Activated CD8-positive, alpha-beta memory T cell treated with anti-CD3 and anti-CD28 coated beads, Interleukin-2, amount 10 ng/mL, durations not matched to agents 7 days and 5 days (primary cell): Measurements from ENCODE around the gene PKP4. TPM values are rescaled to one million over a fixed set of nuclear protein-coding genes. Genes with fewer than 3 reads are reported as not detected.

Source experiments
- ATAC-seq: fragments of 150-1000 bp; cut with Tn5 transposase; one replicate; pipeline ENCODE4 v1.10.0; 2021; ENCODE audit warnings: moderate library complexity
- CTCF ChIA-PET: fragments of 350-600 bp; sonication (Branson Sonifier 250); formaldehyde crosslinking; loops from one replicate; lab custom pipeline; 2021; ENCODE audit warnings: antibody characterized with exemption; lab: Charles Lee
- DNase-seq: peaks from one replicate; pipeline ENCODE4 v3.0.0-alpha.2; 2020
- H3K27ac Mint-ChIP-seq: one replicate; pipeline ENCODE4 v1.8.0; 2021; ENCODE audit warnings: mild to moderate bottlenecking, mixed read lengths
- H3K27me3 Mint-ChIP-seq: one replicate; pipeline ENCODE4 v1.8.0; 2021; ENCODE audit warnings: mixed read lengths
- H3K36me3 Mint-ChIP-seq: one replicate; pipeline ENCODE4 v1.8.0; 2021; ENCODE audit warnings: mild to moderate bottlenecking, mixed read lengths
- H3K4me1 Mint-ChIP-seq: one replicate; pipeline ENCODE4 v1.8.0; 2021; ENCODE audit warnings: mixed read lengths
- H3K4me3 Mint-ChIP-seq: one replicate; pipeline ENCODE4 v1.8.0; 2021; ENCODE audit warnings: mild to moderate bottlenecking, moderate library complexity, mixed read lengths
- H3K9me3 Mint-ChIP-seq: one replicate; pipeline ENCODE4 v1.8.0; 2022; ENCODE audit warnings: low read depth, mixed read lengths
- total RNA-seq, 2 experiments: library from RNA; stranded (reverse); gene quantifications; one replicate each; pipeline ENCODE4 v1.2.3, GENCODE V29; 2021

The PKP4 gene
- total RNA-seq, 2 experiments from 2014 or later, result 32.0 to 40.6 TPM

DNA sequence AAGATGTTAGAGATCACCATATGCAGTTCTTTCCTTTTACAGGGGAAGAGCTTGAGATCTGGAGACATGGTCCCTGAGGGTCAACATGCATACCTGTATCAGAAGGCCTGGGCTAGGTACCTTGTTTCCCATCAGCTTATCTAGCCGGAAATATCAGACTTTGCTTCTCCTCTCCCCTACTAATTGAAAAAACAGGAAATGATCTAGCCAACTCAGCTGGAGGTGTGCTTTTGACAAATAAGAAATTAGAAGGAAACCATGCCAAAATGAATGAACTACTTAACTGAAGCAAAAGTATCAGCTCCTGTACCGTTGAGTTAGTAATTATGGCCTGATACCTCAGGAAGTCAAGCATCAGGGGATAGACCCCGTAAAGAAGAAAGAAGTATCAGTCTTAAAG, 20.4 kb downstream of the PKP4 start:
- H3K36me3 Mint-ChIP-seq, result peaks cover 12% of the 10 kb centered on the region
- DNase-seq (no peak), ATAC-seq (no peak)
- no peak overlapping the region for H3K27ac Mint-ChIP-seq
- CTCF ChIA-PET, result interaction anchor here (0.9 to 1.5 kb wide), 4 partner anchors 10 to 19 kb away, joined by 3 to 4 read pairs (median 4); no protein-coding TSS in a partner anchor
- H3K4me3 Mint-ChIP-seq, result no peak overlapping the region
- H3K9me3 Mint-ChIP-seq, result no peaks in the 10 kb centered on the region
- H3K4me1 Mint-ChIP-seq, result peaks cover 13% of the 10 kb centered on the region
- no peaks in the 10 kb centered on the region for H3K27me3 Mint-ChIP-seq

DNA sequence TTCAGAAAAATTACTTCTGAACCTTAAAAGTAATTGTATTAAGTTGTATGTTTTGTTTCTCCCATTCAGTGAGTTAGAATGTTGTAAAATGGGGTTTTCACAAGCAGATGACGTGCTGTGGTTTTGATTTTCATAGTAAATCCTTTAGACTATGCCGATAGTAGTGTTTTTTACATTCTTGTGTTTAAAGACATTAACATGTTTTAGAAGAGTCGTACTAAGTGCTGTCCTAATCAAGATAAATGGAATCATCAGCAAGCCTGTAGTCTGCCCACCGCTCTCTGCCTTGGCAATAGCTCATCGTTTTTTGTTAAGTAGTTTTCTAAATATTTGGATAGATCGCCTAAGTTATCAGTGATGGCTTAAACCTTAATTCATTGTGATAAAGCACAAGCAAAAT, 21.5 kb downstream of the PKP4 start:
- Mint-ChIP-seq H3K27ac (no peak overlapping the region), H3K36me3 (peaks cover 6% of the 10 kb centered on the region), H3K4me1 (peaks cover 13% of the 10 kb centered on the region), H3K4me3 (no peak overlapping the region), H3K9me3 (no peaks in the 10 kb centered on the region), H3K27me3 (no peaks in the 10 kb centered on the region)
- CTCF ChIA-PET, result interaction anchor here (1.3 kb wide), 1 partner anchor 12 kb away, joined by 4 read pairs; no protein-coding TSS in a partner anchor
- ATAC-seq (no peak), DNase-seq (no peak)

DNA sequence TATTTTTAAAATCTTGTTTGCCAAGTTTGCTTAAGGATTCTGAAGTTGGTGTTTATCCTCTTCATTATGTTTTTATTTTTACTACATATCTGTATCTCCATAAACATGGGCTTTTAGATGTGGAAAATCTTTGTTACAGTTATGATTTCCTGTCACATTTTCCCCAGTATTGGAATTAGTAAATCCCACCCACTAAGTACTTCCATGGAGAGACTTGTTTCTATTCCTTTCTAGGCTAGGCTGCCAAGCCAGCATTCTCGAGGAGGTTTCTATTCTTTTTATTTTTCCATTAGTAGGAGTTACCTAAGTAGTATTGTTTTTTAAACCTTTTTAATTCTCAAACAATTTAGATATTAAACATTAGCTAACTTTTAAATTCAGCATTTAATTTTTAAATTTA, 22.1 kb downstream of the PKP4 start:
- Mint-ChIP-seq H3K4me1 (peaks cover 13% of the 10 kb centered on the region), H3K27ac (no peak overlapping the region), H3K4me3 (no peak overlapping the region), H3K9me3 (no peaks in the 10 kb centered on the region), H3K27me3 (no peaks in the 10 kb centered on the region), H3K36me3 (peaks cover 4% of the 10 kb centered on the region)
- no peak for DNase-seq
- CTCF ChIA-PET, result no interaction called here
- no peak for ATAC-seq

DNA sequence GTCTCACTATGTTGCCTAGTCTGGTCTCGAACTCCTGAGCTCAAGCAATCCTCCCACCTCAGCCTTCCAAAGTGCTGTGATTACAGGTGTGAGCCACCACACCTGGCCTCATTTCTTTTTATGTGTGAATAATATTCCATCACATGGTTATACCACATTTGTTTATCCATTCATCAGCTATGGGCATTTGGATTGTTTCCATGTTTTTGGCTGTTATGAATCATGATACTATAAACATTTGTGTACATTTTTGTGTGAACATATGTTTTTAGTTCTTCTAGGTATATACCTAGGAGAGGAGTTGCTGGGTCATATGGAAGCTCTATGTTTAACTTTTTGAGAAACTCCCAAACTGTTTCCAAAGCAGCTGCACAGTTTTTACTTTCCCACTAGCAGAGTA, 24.4 kb downstream of the PKP4 start:
- CTCF ChIA-PET, result no interaction called here
- Mint-ChIP-seq H3K27ac (no peak overlapping the region), H3K4me3 (no peak overlapping the region), H3K36me3 (peaks cover 6% of the 10 kb centered on the region), H3K4me1 (peaks cover 23% of the 10 kb centered on the region), H3K9me3 (no peaks in the 10 kb centered on the region), H3K27me3 (no peaks in the 10 kb centered on the region)
- no peak for DNase-seq
- ATAC-seq, result no peak

DNA sequence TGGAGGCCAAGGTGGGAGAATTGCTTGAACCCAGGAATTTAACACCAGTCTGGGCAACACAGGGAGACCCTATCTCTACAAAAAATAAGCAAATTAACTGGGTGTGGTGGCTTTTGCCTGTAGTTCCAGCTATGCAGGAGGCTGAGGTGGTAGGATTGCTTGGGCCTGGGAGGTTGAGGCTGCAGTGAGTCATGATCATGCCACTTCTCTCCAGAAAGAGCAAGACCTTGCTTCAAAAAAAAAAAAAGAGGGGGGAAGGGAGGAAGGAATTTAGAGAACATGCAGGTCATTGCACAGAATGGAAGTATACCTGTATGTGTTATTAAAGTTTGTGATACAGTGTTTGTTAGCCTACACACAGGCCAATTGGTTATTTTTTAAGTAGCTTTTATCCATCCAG, 25.8 kb downstream of the PKP4 start:
- no peak overlapping the region for H3K4me3 Mint-ChIP-seq
- CTCF ChIA-PET, result no interaction called here
- no peaks in the 10 kb centered on the region for H3K27me3 Mint-ChIP-seq
- H3K4me1 Mint-ChIP-seq, result peaks cover 16% of the 10 kb centered on the region
- ATAC-seq, result no peak
- no peaks in the 10 kb centered on the region for H3K9me3 Mint-ChIP-seq
- no peak for DNase-seq
- no peak overlapping the region for H3K27ac Mint-ChIP-seq
- H3K36me3 Mint-ChIP-seq, result peaks cover 6% of the 10 kb centered on the region

DNA sequence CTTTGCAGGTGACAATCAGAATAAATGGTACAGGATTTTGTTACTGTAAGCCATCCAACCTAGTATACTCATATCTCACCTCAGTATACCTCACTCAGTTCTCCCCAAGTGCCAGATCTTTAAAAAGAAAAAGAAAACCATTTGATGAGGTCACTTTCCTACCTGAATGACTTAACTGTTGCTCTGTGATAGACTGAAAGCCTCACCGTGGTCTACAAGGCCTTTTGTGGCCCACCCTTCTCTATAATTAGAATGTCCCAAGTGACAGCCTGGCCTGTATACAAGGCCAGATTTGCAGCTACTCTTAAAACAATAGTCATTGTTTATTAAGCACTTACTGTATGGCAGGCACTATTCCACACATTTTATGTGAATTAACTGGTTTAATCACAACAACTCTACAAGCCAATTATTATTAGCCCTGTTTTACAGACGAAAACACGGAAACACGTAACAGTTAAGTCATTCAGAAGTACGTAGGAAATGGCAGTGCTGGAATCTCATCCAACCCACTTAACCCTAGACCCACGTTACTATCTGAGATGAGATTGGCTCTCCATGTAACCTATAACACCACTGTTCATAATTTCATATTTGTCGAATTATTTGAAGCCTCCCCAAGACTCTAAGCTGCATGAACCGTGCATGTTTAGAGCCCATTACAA, 28.3 kb downstream of the PKP4 start:
- peak; percentile 16 for ATAC-seq
- CTCF ChIA-PET, result no interaction called here

DNA sequence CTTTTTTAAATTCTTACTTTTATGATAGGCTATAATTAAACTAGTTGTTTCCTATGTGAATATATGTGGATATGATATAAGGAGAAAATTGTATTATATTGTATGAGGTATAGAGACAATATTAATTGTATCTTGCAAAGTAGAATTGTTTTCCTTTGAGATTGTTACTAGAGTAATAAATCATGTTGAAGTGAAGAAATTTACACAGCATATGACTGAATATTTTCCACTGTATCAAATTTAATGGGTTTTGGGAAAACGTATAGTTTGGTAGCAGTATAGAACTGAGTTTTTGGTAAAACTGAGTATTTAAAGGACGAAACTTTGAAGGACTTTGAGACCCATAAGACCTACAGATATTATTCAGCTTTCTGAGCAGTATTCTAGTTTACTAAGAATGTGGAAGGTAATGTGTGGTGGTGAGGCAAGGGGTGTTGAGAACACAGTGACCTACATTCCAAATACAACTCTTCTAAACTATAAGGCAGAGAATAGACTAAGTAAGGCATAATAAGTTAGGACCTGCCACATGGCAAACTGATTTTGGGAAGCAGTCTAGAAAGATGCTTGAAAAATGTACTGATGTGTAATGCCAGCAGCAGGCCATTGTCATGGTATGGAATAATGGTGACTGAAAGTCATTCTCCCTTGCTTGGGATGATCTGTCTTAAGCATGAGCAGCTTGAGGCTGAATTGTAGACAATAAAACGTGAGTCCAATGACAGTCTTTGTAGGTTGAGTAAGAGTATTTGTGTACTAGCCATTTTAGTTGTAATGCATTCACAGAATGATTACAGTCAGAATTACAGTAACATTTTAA, 29.6 kb downstream of the PKP4 start:
- Mint-ChIP-seq H3K9me3 (no peaks in the 10 kb centered on the region), H3K36me3 (peaks cover 3% of the 10 kb centered on the region), H3K27me3 (no peaks in the 10 kb centered on the region), H3K4me1 (peaks cover 11% of the 10 kb centered on the region), H3K4me3 (no peak overlapping the region), H3K27ac (no peak overlapping the region)
- CTCF ChIA-PET, result no interaction called here
- ATAC-seq, result no peak
- no peak for DNase-seq

More for the DNA sequence above, 28.3 kb downstream of the PKP4 start:
- no peaks in the 10 kb centered on the region for H3K9me3 Mint-ChIP-seq
- peaks cover 6% of the 10 kb centered on the region for H3K36me3 Mint-ChIP-seq
- H3K4me1 Mint-ChIP-seq, result peaks cover 11% of the 10 kb centered on the region
- H3K27me3 Mint-ChIP-seq, result no peaks in the 10 kb centered on the region
- no peak overlapping the region for H3K27ac Mint-ChIP-seq
- DNase-seq, result no peak
- H3K4me3 Mint-ChIP-seq, result no peak overlapping the region

DNA sequence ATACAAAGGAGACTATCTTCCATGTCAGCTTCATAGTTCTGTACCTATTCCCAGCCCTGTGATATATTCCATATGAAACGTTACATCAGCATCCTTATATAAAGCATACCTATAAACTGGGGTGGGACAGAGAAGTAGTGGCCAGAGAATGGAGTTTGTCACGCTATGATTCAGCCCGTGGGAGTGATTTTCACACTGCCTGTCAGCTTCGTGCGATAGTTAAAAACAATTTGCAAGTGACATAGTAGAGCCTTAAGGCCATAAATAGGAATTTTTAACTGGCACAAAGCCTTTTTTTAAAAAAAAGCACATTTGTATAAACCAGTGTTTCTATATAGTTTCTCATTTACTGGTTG, 30.2 kb downstream of the PKP4 start:
- peaks cover 11% of the 10 kb centered on the region for H3K4me1 Mint-ChIP-seq
- no peak overlapping the region for H3K4me3 Mint-ChIP-seq
- no peak for DNase-seq
- CTCF ChIA-PET, result no interaction called here
- no peaks in the 10 kb centered on the region for H3K27me3 Mint-ChIP-seq
- H3K9me3 Mint-ChIP-seq, result no peaks in the 10 kb centered on the region
- H3K27ac Mint-ChIP-seq, result no peak overlapping the region
- no peak for ATAC-seq
- H3K36me3 Mint-ChIP-seq, result peaks cover 3% of the 10 kb centered on the region

DNA sequence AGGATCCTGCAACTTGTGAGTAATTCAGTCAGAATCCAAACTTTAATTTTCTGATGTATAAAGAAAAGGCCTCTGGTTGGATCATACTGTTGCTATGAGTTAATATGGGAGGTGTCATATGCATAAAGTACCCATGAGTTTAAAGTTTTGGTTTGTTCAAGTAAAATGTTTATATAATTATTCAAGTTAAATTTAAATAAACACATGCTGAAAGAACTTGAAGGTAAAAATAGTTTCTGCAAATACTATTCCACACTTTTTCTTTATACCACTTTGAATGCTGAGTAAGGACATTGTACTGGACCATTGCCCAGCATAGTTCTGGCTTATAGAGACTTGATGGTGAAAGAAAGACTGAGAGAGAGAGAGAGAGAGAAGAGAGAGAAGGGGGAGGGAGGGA, 30.7 kb downstream of the PKP4 start:
- CTCF ChIA-PET, result no interaction called here
- no peak overlapping the region for H3K27ac Mint-ChIP-seq

DNA sequence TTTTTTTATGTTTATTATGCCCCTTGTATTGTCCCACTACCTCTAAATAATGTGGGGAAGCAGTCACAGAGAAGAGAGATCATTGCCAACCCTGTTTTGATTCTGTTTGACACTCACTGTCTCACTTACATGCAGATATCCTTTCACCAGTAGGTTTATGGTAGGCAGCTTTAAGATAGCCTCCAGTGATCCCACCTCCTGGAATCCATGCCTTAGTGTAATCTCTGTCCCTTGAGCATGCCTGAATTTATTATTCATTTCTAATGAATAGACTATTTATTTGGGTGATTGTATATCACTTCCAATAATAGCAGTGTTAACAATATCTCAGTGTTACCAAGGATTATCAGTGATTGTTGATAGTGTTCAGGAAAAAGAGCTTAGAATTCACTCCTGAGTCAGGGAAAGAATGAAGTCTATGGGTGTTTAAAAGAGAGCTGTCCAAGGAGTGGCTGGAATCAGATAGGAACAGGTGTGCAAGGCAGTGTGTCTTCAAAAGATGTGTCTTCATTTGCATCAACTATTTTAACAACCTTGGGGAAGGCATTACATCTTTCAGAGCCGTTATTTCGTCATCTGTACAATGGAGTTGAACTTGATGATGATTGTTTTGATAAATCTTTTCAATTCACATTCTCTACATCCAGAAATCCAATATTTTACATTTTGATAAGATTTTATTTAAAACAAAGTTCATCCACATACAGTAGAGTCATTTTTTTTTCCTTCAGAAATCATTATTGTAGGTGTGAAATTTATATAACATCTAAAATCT, 31.9 kb downstream of the PKP4 start:
- DNase-seq (no peak), ATAC-seq (no peak)
- Mint-ChIP-seq H3K27ac (no peak overlapping the region), H3K4me3 (no peak overlapping the region), H3K9me3 (no peaks in the 10 kb centered on the region), H3K27me3 (peaks cover 2% of the 10 kb centered on the region), H3K4me1 (peaks cover 11% of the 10 kb centered on the region), H3K36me3 (peaks cover 3% of the 10 kb centered on the region)
- CTCF ChIA-PET, result no interaction called here

More for the DNA sequence above, 30.7 kb downstream of the PKP4 start:
- peaks cover under 1% of the 10 kb centered on the region for H3K27me3 Mint-ChIP-seq
- peaks cover 2% of the 10 kb centered on the region for H3K36me3 Mint-ChIP-seq
- H3K9me3 Mint-ChIP-seq, result no peaks in the 10 kb centered on the region
- ATAC-seq (no peak), DNase-seq (no peak)
- no peak overlapping the region for H3K4me3 Mint-ChIP-seq
- H3K4me1 Mint-ChIP-seq, result peaks cover 11% of the 10 kb centered on the region

DNA sequence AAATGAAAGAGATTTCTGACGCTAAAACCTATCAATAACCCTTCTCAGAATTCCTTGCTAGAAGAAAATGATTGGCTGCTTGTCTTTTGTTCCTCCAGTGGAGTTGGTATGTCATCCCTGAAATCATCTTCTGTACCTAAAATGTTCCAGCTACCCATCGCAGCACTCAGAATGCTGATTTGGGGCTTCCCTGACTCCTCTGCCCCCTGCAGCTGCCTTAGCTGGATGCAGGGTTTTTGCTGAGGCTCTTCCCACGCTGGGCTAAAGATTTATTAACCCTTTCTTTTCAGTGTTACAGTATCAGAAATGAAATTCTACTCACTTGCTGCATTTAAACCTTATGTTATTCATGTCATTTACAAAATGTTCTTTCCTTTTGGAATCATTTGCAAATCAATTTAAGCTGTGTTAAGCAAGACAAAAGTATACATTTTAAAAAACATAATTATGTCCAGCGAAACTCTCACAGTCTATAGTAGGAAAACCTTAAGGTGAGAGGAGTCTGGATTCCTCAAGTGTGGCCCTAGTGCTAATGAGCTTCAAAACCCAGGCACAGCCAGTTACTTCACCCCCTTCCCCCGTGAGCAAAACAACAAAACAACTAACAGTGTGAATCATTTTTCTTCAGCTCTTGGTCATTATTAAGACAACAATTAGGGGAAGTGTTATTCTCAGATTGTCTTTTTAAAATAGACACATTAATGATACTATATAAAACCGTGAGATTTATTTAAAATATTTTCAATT, 32.8 kb downstream of the PKP4 start:
- Mint-ChIP-seq H3K36me3 (peaks cover 2% of the 10 kb centered on the region), H3K4me1 (peaks cover 8% of the 10 kb centered on the region), H3K27me3 (peaks cover 2% of the 10 kb centered on the region), H3K27ac (no peak overlapping the region), H3K9me3 (no peaks in the 10 kb centered on the region), H3K4me3 (no peak overlapping the region)
- CTCF ChIA-PET, result interaction anchor here (1.0 to 1.7 kb wide), 2 partner anchors 12 to 264 kb away, joined by 3 to 4 read pairs; no protein-coding TSS in a partner anchor
- DNase-seq (no peak), ATAC-seq (no peak)

DNA sequence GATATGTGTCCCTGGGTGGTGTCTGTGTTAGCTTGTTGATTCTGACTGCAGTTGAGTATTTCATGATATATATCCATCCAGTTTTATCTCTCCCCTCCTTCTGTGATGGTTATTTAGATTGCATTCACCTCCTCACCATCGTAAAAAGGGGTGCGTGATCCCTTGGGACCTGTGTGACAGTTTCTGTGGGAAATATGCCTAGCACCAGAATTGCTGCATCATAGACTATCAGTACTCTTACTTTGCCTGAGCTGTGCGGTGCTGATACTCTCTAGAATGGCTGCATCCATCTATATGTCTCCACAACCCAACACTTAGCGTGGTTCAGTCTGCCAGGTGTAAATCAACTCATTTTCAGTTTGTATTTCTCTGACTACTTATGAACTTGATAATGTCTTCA, 34.3 kb downstream of the PKP4 start:
- H3K36me3 Mint-ChIP-seq, result peaks cover 2% of the 10 kb centered on the region
- H3K4me3 Mint-ChIP-seq, result no peak overlapping the region
- peaks cover 2% of the 10 kb centered on the region for H3K4me1 Mint-ChIP-seq
- CTCF ChIA-PET, result interaction anchor here (1.7 kb wide), 1 partner anchor 14 kb away, joined by 4 read pairs; no protein-coding TSS in a partner anchor
- H3K9me3 Mint-ChIP-seq, result no peaks in the 10 kb centered on the region
- no peak overlapping the region for H3K27ac Mint-ChIP-seq
- ATAC-seq, result no peak
- DNase-seq, result no peak
- peaks cover 2% of the 10 kb centered on the region for H3K27me3 Mint-ChIP-seq

DNA sequence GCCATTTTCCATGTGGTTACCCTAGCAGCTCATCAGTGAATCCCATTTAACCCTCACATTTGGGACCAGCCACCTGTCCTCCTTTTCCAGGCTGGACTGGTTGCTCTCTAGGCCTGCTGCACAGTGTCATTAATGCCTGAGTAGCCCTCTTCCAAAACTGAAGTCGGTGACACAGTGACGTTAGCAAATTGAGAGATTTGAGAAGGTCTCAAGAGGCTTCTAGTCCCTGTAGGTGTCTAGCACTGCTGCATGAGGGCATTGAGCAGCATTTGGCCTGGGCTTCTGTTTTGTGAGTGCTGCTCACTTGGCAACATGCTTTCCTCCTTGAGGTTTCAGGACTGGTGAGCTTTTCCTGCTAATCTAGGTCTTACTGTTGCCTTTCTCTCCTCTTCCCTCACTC, 36.7 kb downstream of the PKP4 start:
- H3K9me3 Mint-ChIP-seq, result no peaks in the 10 kb centered on the region
- CTCF ChIA-PET, result no interaction called here
- H3K27ac Mint-ChIP-seq, result no peak overlapping the region
- ATAC-seq, result no peak
- no peak for DNase-seq
- H3K27me3 Mint-ChIP-seq, result peaks cover 2% of the 10 kb centered on the region
- no peak overlapping the region for H3K4me3 Mint-ChIP-seq
- H3K4me1 Mint-ChIP-seq, result peaks cover 7% of the 10 kb centered on the region
- peaks cover 3% of the 10 kb centered on the region for H3K36me3 Mint-ChIP-seq
